Right lobe of liver (tissue), 4 donors: ENCODE measurements around the gene CST9.

Source experiments
- POLR2A ChIP-seq: fragments of 450-650 bp; IDR thresholded peaks from one replicate; pipeline ENCODE4 v1.6.1; 2017; ENCODE audit warnings: antibody characterized with exemption, mild to moderate bottlenecking
- TF ChIP-seq, protein P1 (sequence below), 4 donors: fragments of 200-600 bp in 3 of 4; fragments of 450-650 bp in 1 of 4; IDR thresholded peaks; one replicate each; pipeline versions ENCODE4 v1.5.1 to v1.8.0; 2016 to 2022; ENCODE audit warnings: antibody characterized with exemption in 4 of 4, mild to moderate bottlenecking in 2 of 4
- donor health status: DM: no; HTN: no; CAD: no.
- donor health status: DM: no; HTN: no; CAD: no.
- donor health status: DM: no; HTN: yes; CAD: no.

DNA sequence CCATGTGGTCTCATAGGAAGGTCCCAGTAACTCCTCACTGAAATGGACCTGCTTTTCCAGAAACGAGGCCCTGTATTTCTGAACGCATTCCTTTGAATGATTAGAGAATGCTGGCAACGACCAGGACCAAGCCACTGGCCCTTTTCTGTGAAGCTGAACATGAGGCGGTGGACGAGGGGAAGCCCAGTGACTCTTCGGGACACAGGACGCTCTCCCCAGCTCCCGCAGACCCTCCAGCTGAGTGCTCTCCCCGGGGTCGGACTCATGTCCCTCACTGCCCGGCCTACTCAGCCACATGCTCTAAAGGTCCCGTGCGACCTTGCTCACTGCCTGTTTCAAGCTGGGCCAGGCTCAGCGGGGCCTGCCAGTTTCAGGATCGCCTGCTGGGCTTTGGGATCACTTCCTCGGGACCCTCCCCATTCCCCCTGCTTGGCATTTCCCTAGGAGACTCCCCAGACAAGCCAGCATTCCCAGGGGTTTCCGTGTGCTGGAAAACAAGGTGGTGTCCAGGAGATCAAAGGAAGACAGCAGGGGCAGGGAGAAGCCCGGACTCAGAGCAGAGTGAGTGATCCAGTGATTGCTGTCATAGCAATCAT, 2.6 kb upstream of the CST9 start:
- no peak for TF ChIP-seq POLR2A
- TF ChIP-seq, protein P1, sequence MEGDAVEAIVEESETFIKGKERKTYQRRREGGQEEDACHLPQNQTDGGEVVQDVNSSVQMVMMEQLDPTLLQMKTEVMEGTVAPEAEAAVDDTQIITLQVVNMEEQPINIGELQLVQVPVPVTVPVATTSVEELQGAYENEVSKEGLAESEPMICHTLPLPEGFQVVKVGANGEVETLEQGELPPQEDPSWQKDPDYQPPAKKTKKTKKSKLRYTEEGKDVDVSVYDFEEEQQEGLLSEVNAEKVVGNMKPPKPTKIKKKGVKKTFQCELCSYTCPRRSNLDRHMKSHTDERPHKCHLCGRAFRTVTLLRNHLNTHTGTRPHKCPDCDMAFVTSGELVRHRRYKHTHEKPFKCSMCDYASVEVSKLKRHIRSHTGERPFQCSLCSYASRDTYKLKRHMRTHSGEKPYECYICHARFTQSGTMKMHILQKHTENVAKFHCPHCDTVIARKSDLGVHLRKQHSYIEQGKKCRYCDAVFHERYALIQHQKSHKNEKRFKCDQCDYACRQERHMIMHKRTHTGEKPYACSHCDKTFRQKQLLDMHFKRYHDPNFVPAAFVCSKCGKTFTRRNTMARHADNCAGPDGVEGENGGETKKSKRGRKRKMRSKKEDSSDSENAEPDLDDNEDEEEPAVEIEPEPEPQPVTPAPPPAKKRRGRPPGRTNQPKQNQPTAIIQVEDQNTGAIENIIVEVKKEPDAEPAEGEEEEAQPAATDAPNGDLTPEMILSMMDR (IDR thresholded peaks at IDR 0.05) = no peak
